Cardiac fibroblast (primary cell): ENCODE measurements around the gene MTR.

Experiments used
- DNase-seq, 2 donors: peaks; one replicate each; pipeline versions ENCODE4 v3.0.0 to v3.0.0-alpha.2; 2010; ENCODE audit warnings: low read depth in 2 of 2
- H3K4me3 ChIP-seq, 2 donors: replicated peaks in 1 of 2; 1 replicate in 1 of 2; 2 replicates in 1 of 2; pipeline ENCODE4 v1.5.1; 2011; ENCODE audit warnings: low read depth in 2 of 2, low read length in 2 of 2, mild to moderate bottlenecking in 2 of 2, moderate library complexity in 1 of 2
- TF ChIP-seq, protein P1 (sequence below): IDR thresholded peaks from one replicate; pipeline ENCODE4 v1.5.1; 2011; ENCODE audit warnings: low read depth, mild to moderate bottlenecking, low read length, inconsistent platforms

Gene MTR

DNA sequence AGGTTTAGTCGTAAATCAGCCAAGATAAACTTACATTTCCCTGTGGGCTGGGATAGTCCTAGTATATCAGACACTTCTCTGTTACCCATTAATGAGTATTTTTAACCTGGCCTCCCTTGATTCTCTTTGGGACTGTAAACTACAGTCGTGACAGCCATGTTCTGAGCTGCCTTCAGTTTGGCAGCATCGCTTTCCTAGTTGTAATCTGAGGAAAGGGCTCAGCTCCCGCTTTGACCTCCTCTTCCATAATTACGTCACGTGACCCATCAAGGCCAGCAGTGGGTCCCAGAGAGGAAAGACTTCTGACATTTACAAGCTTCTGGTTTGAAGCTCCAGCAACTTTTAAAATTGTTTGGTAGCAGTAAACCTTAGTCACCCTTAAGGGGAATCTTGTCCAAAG, 34.6 kb upstream of the MTR start:
- no peak overlapping the region for H3K4me3 ChIP-seq
- TF ChIP-seq, protein P1, sequence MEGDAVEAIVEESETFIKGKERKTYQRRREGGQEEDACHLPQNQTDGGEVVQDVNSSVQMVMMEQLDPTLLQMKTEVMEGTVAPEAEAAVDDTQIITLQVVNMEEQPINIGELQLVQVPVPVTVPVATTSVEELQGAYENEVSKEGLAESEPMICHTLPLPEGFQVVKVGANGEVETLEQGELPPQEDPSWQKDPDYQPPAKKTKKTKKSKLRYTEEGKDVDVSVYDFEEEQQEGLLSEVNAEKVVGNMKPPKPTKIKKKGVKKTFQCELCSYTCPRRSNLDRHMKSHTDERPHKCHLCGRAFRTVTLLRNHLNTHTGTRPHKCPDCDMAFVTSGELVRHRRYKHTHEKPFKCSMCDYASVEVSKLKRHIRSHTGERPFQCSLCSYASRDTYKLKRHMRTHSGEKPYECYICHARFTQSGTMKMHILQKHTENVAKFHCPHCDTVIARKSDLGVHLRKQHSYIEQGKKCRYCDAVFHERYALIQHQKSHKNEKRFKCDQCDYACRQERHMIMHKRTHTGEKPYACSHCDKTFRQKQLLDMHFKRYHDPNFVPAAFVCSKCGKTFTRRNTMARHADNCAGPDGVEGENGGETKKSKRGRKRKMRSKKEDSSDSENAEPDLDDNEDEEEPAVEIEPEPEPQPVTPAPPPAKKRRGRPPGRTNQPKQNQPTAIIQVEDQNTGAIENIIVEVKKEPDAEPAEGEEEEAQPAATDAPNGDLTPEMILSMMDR: no peak
- no peak for DNase-seq

DNA sequence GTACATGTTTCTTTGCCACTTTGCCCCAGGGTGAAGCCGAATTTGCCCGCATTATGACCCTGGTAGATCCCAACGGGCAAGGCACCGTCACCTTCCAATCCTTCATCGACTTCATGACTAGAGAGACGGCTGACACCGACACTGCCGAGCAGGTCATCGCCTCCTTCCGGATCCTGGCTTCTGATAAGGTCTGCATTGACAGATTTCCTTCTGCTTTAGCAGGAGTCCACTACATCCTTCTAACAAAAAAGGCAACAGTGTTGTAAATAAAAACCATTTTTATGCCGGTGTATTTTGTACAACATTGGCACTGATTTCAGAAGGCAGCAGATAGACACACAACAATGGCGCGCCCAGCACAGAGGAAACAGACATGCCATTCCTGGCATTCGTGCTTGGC, 34.1 kb upstream of the MTR start:
- no peak overlapping the region for H3K4me3 ChIP-seq
- TF ChIP-seq, protein P1: no peak
- DNase-seq: no peak

DNA sequence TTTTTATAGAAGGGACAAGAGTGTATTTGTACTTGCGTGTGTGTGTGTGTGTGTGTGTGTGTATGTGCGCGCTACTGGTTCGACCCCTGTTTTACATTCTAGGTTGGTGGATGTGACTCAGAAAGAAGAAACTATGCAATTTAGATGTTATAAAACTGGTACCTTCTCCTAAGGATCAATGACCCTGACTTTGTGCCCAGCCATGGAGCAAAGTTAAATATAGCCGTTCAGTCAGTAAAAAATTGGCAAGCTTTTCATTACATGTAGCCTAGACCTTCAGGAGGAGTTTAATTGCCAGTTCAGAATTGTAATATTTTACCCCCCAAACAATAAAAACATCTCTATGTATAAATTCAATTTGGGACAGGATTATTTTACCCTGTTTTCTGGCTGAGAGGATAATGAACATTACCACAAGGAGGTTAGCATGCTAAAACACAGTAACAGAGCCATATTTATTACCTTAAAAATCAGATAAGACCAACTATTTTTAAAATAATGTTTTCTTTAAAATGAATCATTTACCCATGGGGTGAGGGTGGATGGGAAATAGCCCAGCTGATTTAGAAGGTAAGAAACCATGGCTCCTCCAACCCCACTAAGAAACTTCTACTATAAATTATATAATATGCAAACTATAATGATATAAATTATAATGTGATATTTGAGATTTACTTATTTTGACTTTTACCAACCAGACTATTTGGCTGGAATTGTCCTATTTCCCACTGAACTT, 33.5 kb upstream of the MTR start:
- no peak overlapping the region for H3K4me3 ChIP-seq
- no peak for DNase-seq
- TF ChIP-seq, protein P1: no peak

DNA sequence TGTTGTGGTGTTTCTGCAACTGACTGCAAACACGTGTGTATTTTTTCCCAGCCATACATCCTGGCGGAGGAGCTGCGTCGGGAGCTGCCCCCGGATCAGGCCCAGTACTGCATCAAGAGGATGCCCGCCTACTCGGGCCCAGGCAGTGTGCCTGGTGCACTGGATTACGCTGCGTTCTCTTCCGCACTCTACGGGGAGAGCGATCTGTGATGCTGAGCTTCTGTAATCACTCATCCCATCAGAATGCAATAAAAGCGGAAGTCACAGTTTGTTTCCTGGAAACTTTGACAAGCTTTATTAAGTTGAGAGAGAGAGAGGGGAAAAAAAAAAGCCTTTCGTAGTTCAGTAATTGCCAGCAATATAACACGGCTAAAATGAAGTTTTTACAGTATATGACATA, 32.7 kb upstream of the MTR start:
- no peak for DNase-seq
- H3K4me3 ChIP-seq: no peak overlapping the region
- TF ChIP-seq, protein P1: no peak

DNA sequence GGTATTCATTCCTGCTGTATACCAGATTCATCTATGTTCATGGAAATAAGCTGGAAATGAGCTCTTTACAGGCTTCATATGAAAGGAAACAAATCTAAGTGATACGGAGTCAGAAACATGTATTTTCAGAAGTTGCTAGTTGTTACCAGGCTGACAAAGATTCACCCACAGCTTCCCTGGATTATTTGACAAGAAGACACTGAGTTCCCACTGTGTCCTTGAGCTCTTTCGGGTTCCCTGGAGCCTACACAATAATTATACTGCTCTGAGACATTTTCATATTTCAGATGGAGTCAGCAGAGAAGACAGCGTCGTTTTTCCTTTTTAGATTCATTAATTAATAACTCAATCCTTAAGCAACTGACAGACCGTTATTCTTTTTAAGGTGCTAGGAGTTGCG, 29.3 kb upstream of the MTR start:
- no peak overlapping the region for H3K4me3 ChIP-seq
- TF ChIP-seq, protein P1: no peak
- DNase-seq: no peak

DNA sequence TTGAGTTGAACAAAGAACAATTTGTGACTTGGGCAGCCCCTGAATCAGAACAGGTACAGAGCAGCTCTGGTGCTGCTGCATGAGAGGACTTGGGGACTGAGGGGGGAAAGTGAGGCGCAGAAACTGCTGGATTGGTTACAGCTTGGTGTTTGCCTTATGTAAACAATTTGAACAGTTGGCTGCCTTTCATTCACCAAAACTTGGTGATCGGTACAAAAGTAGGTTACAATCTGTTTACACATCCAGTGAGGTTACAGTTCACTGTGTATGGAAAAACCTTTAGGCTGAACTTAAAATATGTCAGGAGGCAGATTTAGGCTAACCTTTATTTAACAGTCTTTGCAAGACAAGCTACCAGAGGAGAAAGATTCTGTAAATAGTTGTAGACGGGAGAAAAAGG, 28.6 kb upstream of the MTR start:
- TF ChIP-seq, protein P1: no peak
- H3K4me3 ChIP-seq: no peak overlapping the region
- DNase-seq: no peak

DNA sequence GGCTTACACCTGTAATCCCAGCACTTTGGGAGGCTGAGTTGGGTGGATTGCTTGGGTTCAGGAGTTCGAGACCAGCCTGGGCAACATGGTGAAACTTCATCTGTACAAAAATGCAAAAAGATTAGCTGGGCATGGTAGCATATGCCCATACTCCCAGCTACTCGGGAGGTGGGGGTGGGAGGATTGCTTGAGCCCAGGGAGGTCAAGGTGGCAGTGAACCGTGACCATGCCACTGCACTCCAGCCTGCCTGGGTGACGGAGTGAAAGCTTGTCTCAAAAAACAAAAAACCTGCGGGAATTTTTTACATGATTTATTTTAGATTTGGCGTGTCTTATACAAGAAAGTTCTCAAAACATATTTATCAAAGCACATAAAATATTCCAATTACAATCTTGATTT, 27.8 kb upstream of the MTR start:
- no peak overlapping the region for H3K4me3 ChIP-seq
- no peak for DNase-seq
- TF ChIP-seq, protein P1: no peak
